ENCODE results near the gene MYOCOS.

GRCh38 chr1:171643156-171643555 is 21.1 kb downstream of the MYOCOS start:
- TF ChIP-seq CTCF (IDR thresholded peaks at IDR 0.05), result no peak
- no peak for TF ChIP-seq POLR2AphosphoS5 (IDR thresholded peaks at IDR 0.05; ENCODE audit: low read depth, low read length)
- no peak for TF ChIP-seq SIN3A (IDR thresholded peaks at IDR 0.05; ENCODE audit: borderline replicate concordance, insufficient read depth, low read depth, low read length)

Data from Panc1 (cell line).